CD4-positive, CD25-positive, alpha-beta regulatory T cell (primary cell): ENCODE measurements around the gene ZNRF3. TPM values are rescaled to one million over a fixed set of nuclear protein-coding genes. Genes with fewer than 3 reads are reported as not detected.
A peak's percentile ranks its signal among the peaks of the same experiment; 100 is the strongest.

Experiments
- ATAC-seq, 2 donors: fragments of 150-1000 bp; cut with Tn5 transposase; one replicate each; pipeline ENCODE4 v1.10.0; 2021; ENCODE audit warnings: low read depth in 2 of 2, moderate number of reproducible peaks in 2 of 2, moderate library complexity in 1 of 2
- DNase-seq, 3 donors: peaks; one replicate each; pipeline versions ENCODE4 v3.0.0 to v3.0.0-alpha.2; 2012 to 2022; ENCODE audit warnings: mixed read lengths in 1 of 3
- H3K27ac ChIP-seq: one replicate; pipeline ENCODE4 v1.7.0; 2013; ENCODE audit warnings: mild to moderate bottlenecking, low read length; ENCODE audit not compliant: insufficient read depth, poor library complexity, severe bottlenecking
- H3K27me3 ChIP-seq: one replicate; pipeline ENCODE4 v1.7.0; 2013; ENCODE audit warnings: low read length; ENCODE audit not compliant: control insufficient read depth, insufficient read depth
- H3K36me3 ChIP-seq: one replicate; pipeline ENCODE4 v1.7.0; 2013; ENCODE audit warnings: mild to moderate bottlenecking, low read length, moderate library complexity; ENCODE audit not compliant: control insufficient read depth, insufficient read depth
- H3K4me1 ChIP-seq: 2 replicates; pipeline ENCODE4 v1.7.0; 2013; ENCODE audit warnings: mild to moderate bottlenecking, low read length; ENCODE audit not compliant: insufficient read depth, control insufficient read depth, poor library complexity, severe bottlenecking
- H3K4me3 ChIP-seq: one replicate; pipeline ENCODE4 v1.7.0; 2013; ENCODE audit warnings: low read depth, mild to moderate bottlenecking, low read length, moderate library complexity
- H3K9me3 ChIP-seq, 2 experiments: 1 replicate in 1 of 2; 2 replicates in 1 of 2; pipeline ENCODE4 v1.7.0; 2013; ENCODE audit warnings: low read length in 2 of 2, mild to moderate bottlenecking in 1 of 2, moderate library complexity in 1 of 2; ENCODE audit not compliant: control insufficient read depth in 2 of 2
- H3K27ac Mint-ChIP-seq, 3 donors: one replicate each; pipeline ENCODE4 v1.8.0; 2020 to 2022; ENCODE audit warnings: mild to moderate bottlenecking in 3 of 3, mixed read lengths in 3 of 3, moderate library complexity in 2 of 3
- H3K27me3 Mint-ChIP-seq: one replicate; pipeline ENCODE4 v1.8.0; 2022; ENCODE audit warnings: mild to moderate bottlenecking, mixed read lengths
- H3K36me3 Mint-ChIP-seq: one replicate; pipeline ENCODE4 v1.8.0; 2020; ENCODE audit warnings: mixed read lengths
- H3K4me1 Mint-ChIP-seq, 4 donors: one replicate each; pipeline ENCODE4 v1.8.0; 2020 to 2022; ENCODE audit warnings: mixed read lengths in 4 of 4, mild to moderate bottlenecking in 1 of 4
- H3K4me3 Mint-ChIP-seq, 4 donors: one replicate each; pipeline ENCODE4 v1.8.0; 2020 to 2022; ENCODE audit warnings: mild to moderate bottlenecking in 4 of 4, mixed read lengths in 4 of 4, moderate library complexity in 3 of 4
- H3K9me3 Mint-ChIP-seq, 7 donors: one replicate each; pipeline ENCODE4 v1.8.0; 2020 to 2022; ENCODE audit warnings: mixed read lengths in 7 of 7, mild to moderate bottlenecking in 3 of 7, moderate library complexity in 2 of 7
- polyA plus RNA-seq, 4 donors: library from polyadenylated mRNA; unstranded; fragments of 300-500 nt; fragmentation: Illumina TruSeq; gene quantifications; one replicate each; pipeline ENCODE4 v1.2.3, GENCODE V29; 2021
- total RNA-seq: library from RNA; stranded (reverse); gene quantifications from one replicate; pipeline ENCODE4 v1.2.3, GENCODE V29; 2022

Gene ZNRF3
- total and polyA plus RNA-seq, 5 donors from 2014 or later, result 0.06 to 0.35 (median 0.24) TPM

GRCh38 chr22:28929197-28929596, 45.8 kb downstream of the ZNRF3 start:
- Mint-ChIP-seq H3K4me1 (peaks cover 0 to 14% (median 5%) of the 10 kb centered on the region in 4 donors), H3K4me3 (no peak overlapping the region), H3K27me3 (peaks cover 4% of the 10 kb centered on the region), H3K27ac (no peak overlapping the region), H3K9me3 (peaks cover 0 to 1% (median 0%) of the 10 kb centered on the region in 7 donors), H3K36me3 (no peaks in the 10 kb centered on the region)
- Histone ChIP-seq H3K36me3 (no peaks in the 10 kb centered on the region), H3K4me3 (no peak overlapping the region), H3K27me3 (peaks cover 3% of the 10 kb centered on the region), H3K4me1 (no peaks in the 10 kb centered on the region), H3K27ac (no peak overlapping the region), H3K9me3 (no peaks in the 10 kb centered on the region)
- DNase-seq (no peak), ATAC-seq (no peak)

DNA sequence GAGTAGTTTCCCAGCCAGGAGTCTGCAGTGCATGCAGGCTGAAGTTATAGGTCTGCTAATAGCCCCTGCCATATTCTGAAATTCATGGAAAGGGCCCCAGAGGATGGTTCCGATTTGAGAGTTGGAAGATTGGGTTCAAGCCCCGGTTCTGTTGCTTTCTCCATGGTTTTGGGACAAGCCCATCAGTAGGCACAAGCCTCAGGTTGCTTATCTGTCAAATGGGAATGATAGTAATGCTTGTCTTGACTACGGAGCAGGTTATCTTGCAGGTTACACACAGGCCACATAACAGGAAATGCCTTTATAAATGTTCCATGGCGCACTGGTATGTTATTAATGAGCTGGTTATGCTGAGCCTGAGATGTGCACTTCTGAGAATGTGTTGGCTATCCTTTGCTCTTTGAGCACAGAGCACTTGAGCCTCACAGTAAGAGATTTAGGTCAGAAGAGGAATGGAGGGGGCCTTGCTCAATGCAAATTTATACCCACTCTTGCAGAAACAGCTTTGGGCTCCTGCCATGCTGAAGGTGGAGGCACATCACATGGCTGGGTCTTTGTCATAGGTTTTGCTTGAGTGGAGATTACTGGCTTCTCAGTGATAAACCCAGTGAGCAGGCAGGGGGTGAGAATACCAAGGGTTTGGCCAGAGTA, 47.1 kb downstream of the ZNRF3 start:
- Mint-ChIP-seq H3K27me3 (peaks cover 4% of the 10 kb centered on the region), H3K27ac (no peak overlapping the region), H3K4me1 (peaks cover 0 to 14% (median 5%) of the 10 kb centered on the region in 4 donors), H3K4me3 (no peak overlapping the region), H3K36me3 (no peaks in the 10 kb centered on the region), H3K9me3 (peaks cover 0 to 1% (median 0%) of the 10 kb centered on the region in 7 donors)
- Histone ChIP-seq H3K9me3 (no peaks in the 10 kb centered on the region), H3K27ac (no peak overlapping the region), H3K27me3 (peaks cover 3% of the 10 kb centered on the region), H3K4me3 (no peak overlapping the region), H3K36me3 (no peaks in the 10 kb centered on the region), H3K4me1 (no peaks in the 10 kb centered on the region)
- DNase-seq (no peak), ATAC-seq (no peak)

DNA sequence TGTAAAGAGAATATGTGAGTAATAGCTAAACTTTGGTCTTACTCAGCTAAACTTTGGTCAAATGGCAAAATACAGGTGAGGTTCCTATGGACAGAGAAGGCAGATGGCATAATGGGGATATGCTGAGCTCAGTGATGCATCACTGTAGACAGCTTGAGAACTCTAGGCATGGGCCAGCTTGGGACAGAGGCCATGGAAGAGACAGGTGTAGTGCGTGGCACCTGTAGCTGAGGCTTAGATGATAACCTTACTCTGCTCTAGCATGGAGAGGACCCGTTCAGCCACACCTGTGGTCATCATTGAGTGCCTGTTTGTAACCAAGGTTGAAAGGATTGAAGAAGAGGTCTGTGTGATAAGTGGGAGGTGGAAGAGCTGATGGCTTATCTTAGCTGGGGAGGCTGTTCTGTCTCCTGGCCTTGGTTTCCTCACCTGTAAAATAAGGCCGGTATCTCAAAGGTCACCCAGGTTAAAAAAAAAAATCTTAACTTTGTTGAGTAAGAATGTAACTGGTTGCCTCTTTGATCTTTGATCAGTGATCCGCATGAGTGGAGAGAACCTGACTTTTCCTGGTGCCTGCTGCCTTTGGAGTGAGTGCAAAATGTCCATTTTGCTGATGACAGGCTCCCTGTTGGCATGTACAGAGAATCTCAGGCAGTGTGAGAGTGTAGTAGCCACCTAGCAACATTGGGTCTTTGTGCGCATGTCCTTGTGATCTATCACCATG, 48.6 kb downstream of the ZNRF3 start:
- peaks cover 4% of the 10 kb centered on the region for H3K27me3 Mint-ChIP-seq
- no peak overlapping the region for H3K27ac Mint-ChIP-seq
- DNase-seq (no peak), ATAC-seq (no peak)
- H3K4me3 ChIP-seq, result no peak overlapping the region
- no peaks in the 10 kb centered on the region for H3K9me3 ChIP-seq
- H3K27ac ChIP-seq, result no peak overlapping the region
- H3K4me1 ChIP-seq, result no peaks in the 10 kb centered on the region
- peaks cover 0 to 14% (median 5%) of the 10 kb centered on the region in 4 donors for H3K4me1 Mint-ChIP-seq
- peak overlapping the region in 1 of 4 donors; percentile 10 for H3K4me3 Mint-ChIP-seq
- H3K36me3 ChIP-seq, result no peaks in the 10 kb centered on the region
- peaks cover 3% of the 10 kb centered on the region for H3K27me3 ChIP-seq
- peaks cover 0 to 1% (median 0%) of the 10 kb centered on the region in 7 donors for H3K9me3 Mint-ChIP-seq
- no peaks in the 10 kb centered on the region for H3K36me3 Mint-ChIP-seq

GRCh38 chr22:28933321-28933720, 49.9 kb downstream of the ZNRF3 start:
- Histone ChIP-seq H3K4me3 (no peak overlapping the region), H3K36me3 (no peaks in the 10 kb centered on the region), H3K27ac (no peak overlapping the region), H3K27me3 (peaks cover 3% of the 10 kb centered on the region), H3K9me3 (no peaks in the 10 kb centered on the region), H3K4me1 (no peaks in the 10 kb centered on the region)
- Mint-ChIP-seq H3K27me3 (peaks cover 6% of the 10 kb centered on the region), H3K9me3 (peaks cover 0 to 1% (median 0%) of the 10 kb centered on the region in 7 donors), H3K4me3 (no peak overlapping the region), H3K27ac (no peak overlapping the region), H3K4me1 (peaks cover 0 to 12% (median 3%) of the 10 kb centered on the region in 4 donors), H3K36me3 (no peaks in the 10 kb centered on the region)
- ATAC-seq (no peak), DNase-seq (no peak)

- DNase-seq, result no peak
- Mint-ChIP-seq H3K4me1 (peaks cover 0 to 12% (median 3%) of the 10 kb centered on the region in 4 donors), H3K27me3 (peaks cover 13% of the 10 kb centered on the region), H3K36me3 (no peaks in the 10 kb centered on the region), H3K4me3 (no peak overlapping the region), H3K9me3 (peaks cover 0 to 1% (median 0%) of the 10 kb centered on the region in 7 donors), H3K27ac (no peak overlapping the region)
- Histone ChIP-seq H3K4me3 (no peak overlapping the region), H3K36me3 (no peaks in the 10 kb centered on the region), H3K4me1 (no peaks in the 10 kb centered on the region), H3K27me3 (peaks cover 3% of the 10 kb centered on the region), H3K27ac (no peak overlapping the region), H3K9me3 (no peaks in the 10 kb centered on the region)
- no peak for ATAC-seq
Observed at GRCh38 chr22:28934026-28934425, 50.7 kb downstream of the ZNRF3 start.

GRCh38 chr22:28935140-28935539, 51.8 kb downstream of the ZNRF3 start:
- Histone ChIP-seq H3K4me3 (no peak overlapping the region), H3K9me3 (no peaks in the 10 kb centered on the region), H3K27me3 (no peaks in the 10 kb centered on the region), H3K36me3 (no peaks in the 10 kb centered on the region), H3K27ac (no peak overlapping the region), H3K4me1 (no peaks in the 10 kb centered on the region)
- H3K4me1 Mint-ChIP-seq, result peaks cover 0 to 12% (median 3%) of the 10 kb centered on the region in 4 donors
- H3K27ac Mint-ChIP-seq, result no peak overlapping the region
- no peak for DNase-seq
- no peaks in the 10 kb centered on the region for H3K36me3 Mint-ChIP-seq
- no peak overlapping the region for H3K4me3 Mint-ChIP-seq
- H3K9me3 Mint-ChIP-seq, result peaks cover 0 to 1% (median 0%) of the 10 kb centered on the region in 7 donors
- no peak for ATAC-seq
- H3K27me3 Mint-ChIP-seq, result peaks cover 9% of the 10 kb centered on the region

GRCh38 chr22:28935713-28936112, 52.3 kb downstream of the ZNRF3 start:
- Mint-ChIP-seq H3K36me3 (no peaks in the 10 kb centered on the region), H3K4me1 (peaks cover 0 to 6% (median 1%) of the 10 kb centered on the region in 4 donors)

More at GRCh38 chr22:28935713-28936112, 52.3 kb downstream of the ZNRF3 start:
- no peak for ATAC-seq
- DNase-seq, result no peak
- Mint-ChIP-seq H3K27ac (no peak overlapping the region), H3K27me3 (peaks cover 9% of the 10 kb centered on the region), H3K9me3 (peaks cover 0 to 1% (median 0%) of the 10 kb centered on the region in 7 donors), H3K4me3 (no peak overlapping the region)
- H3K27me3 ChIP-seq, result no peaks in the 10 kb centered on the region
- no peaks in the 10 kb centered on the region for H3K36me3 ChIP-seq
- H3K9me3 ChIP-seq, result no peaks in the 10 kb centered on the region
- H3K4me1 ChIP-seq, result no peaks in the 10 kb centered on the region
- H3K4me3 ChIP-seq, result no peak overlapping the region
- H3K27ac ChIP-seq, result no peak overlapping the region
